Transverse colon (tissue), 4 donors: Measurements from ENCODE around the gene INTS7. TPM values are rescaled to one million over a fixed set of nuclear protein-coding genes. Genes with fewer than 3 reads are reported as not detected.

Source experiments
- DNase-seq: peaks from one replicate; pipeline ENCODE4 v3.0.0-alpha.2; 2019
- H3K27ac ChIP-seq, 4 donors: fragments of 200-600 bp; sonication (generic); 2 replicates each; pipeline ENCODE4 v1.5.1; 2016 to 2018; ENCODE audit warnings: inconsistent platforms in 4 of 4
- H3K27me3 ChIP-seq: fragments of 200-600 bp; sonication (generic); 2 replicates; pipeline ENCODE4 v1.5.1; 2017; ENCODE audit warnings: inconsistent platforms
- H3K36me3 ChIP-seq, 4 donors: fragments of 200-600 bp; sonication (generic); 2 replicates each; pipeline ENCODE4 v1.5.1; 2017 to 2019; ENCODE audit warnings: inconsistent platforms in 4 of 4
- H3K4me1 ChIP-seq, 4 donors: fragments of 200-600 bp; sonication (generic); 2 replicates each; pipeline ENCODE4 v1.5.1; 2017 to 2020; ENCODE audit warnings: inconsistent platforms in 4 of 4
- H3K4me3 ChIP-seq, 4 donors: fragments of 200-600 bp; sonication (generic); 1 replicate in 1 of 4; 2 replicates in 3 of 4; pipeline versions ENCODE4 v1.5.1 to v1.6.1; 2017 to 2019; ENCODE audit warnings: inconsistent platforms in 4 of 4
- H3K9me3 ChIP-seq, 2 donors: fragments of 200-600 bp; sonication (generic); 2 replicates each; pipeline ENCODE4 v1.5.1; 2017 to 2019; ENCODE audit warnings: inconsistent platforms in 2 of 2
- EP300 ChIP-seq: sonication (generic); formaldehyde crosslinking; IDR thresholded peaks from one replicate; pipeline ENCODE4 v1.6.1; 2017; ENCODE audit warnings: antibody characterized with exemption, low read depth
- POLR2A ChIP-seq: fragments of 450-650 bp; IDR thresholded peaks from one replicate; pipeline ENCODE4 v1.6.1; 2016; ENCODE audit warnings: antibody characterized with exemption, mild to moderate bottlenecking, moderate library complexity
- POLR2AphosphoS5 ChIP-seq, 3 donors: sonication (generic); formaldehyde crosslinking; IDR thresholded peaks; one replicate each; pipeline ENCODE4 v1.6.1; 2016; ENCODE audit warnings: antibody characterized with exemption in 3 of 3
- WGBS, 2 donors: methylation state at CpG; one replicate each; pipeline ENCODE4 v1.1.5; 2018; ENCODE audit warnings: low coverage in 1 of 2; 5-methylcytosine and 5-hydroxymethylcytosine counted together
- in situ Hi-C, 4 donors: fragments of 200-750 bp; cut with MboI; loops; one replicate each; pipeline versions ENCODE4 v1.15.0 to v1.15.1; 2017; ENCODE audit warnings: low sequenced_read_pairs in 3 of 4, low pct_ligation_motif_present in 1 of 4, low pct_unique_long_range_greater_than_20kb in 1 of 4
- intact Hi-C: fragments of 100-400 bp; cut with DNase I; formaldehyde crosslinking; loops from one replicate; pipeline ENCODE4 v1.15.1; 2023; ENCODE audit warnings: low total_unique reads
- total RNA-seq, 4 donors: library from RNA; depleted of rRNA; stranded (reverse); fragments of >200 nt; gene quantifications; one replicate each; pipeline ENCODE4 v1.1.0, GENCODE V29; 2016
- TF ChIP-seq, protein P1 (sequence below), 5 experiments: fragments of 200-600 bp in 3 of 5; fragments of 450-650 bp in 2 of 5; sonication (generic) in 3 of 5; IDR thresholded peaks; 1 replicate in 2 of 5; 2 replicates in 3 of 5; pipeline ENCODE4 v1.5.1; 2016 to 2017; ENCODE audit warnings: antibody characterized with exemption in 5 of 5, inconsistent platforms in 3 of 5, mild to moderate bottlenecking in 2 of 5, moderate library complexity in 1 of 5

INTS7 gene
- total RNA-seq, 4 donors from 2014 or later: 7.1 to 10.0 (median 9.5) TPM

- in situ Hi-C loops: loop anchor here in 2 of 4 donors (25.0 kb wide), 1 partner anchor 307 kb away; no protein-coding TSS in a partner anchor
Measured at GRCh38 chr1:212055333-212055732, 20.0 kb upstream of the INTS7 start.

GRCh38 chr1:212053993-212054392 lies 18.6 kb upstream of the INTS7 start:
- no peak overlapping the region for H3K27ac ChIP-seq
- H3K4me3 ChIP-seq: no peak overlapping the region
- DNase-seq: no peak
- H3K36me3 ChIP-seq: no peaks in the 10 kb centered on the region
- in situ Hi-C loops (loop anchor here in 2 of 4 donors (25.0 kb wide), 1 partner anchor 308 kb away; no protein-coding TSS in a partner anchor), intact Hi-C loops (no loop called here)
- no peaks in the 10 kb centered on the region for H3K4me1 ChIP-seq
- H3K27me3 ChIP-seq: no peaks in the 10 kb centered on the region
- 71 to 92% methylated on average over 1 of the region's 1 CpG for WGBS, 2 donors
- peaks cover 0 to 4% of the 10 kb centered on the region in 2 donors for H3K9me3 ChIP-seq
- no peak for TF ChIP-seq EP300
- TF ChIP-seq, protein P1, sequence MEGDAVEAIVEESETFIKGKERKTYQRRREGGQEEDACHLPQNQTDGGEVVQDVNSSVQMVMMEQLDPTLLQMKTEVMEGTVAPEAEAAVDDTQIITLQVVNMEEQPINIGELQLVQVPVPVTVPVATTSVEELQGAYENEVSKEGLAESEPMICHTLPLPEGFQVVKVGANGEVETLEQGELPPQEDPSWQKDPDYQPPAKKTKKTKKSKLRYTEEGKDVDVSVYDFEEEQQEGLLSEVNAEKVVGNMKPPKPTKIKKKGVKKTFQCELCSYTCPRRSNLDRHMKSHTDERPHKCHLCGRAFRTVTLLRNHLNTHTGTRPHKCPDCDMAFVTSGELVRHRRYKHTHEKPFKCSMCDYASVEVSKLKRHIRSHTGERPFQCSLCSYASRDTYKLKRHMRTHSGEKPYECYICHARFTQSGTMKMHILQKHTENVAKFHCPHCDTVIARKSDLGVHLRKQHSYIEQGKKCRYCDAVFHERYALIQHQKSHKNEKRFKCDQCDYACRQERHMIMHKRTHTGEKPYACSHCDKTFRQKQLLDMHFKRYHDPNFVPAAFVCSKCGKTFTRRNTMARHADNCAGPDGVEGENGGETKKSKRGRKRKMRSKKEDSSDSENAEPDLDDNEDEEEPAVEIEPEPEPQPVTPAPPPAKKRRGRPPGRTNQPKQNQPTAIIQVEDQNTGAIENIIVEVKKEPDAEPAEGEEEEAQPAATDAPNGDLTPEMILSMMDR (IDR thresholded peaks at IDR 0.05): no peak
- TF ChIP-seq POLR2A: no peak
- no peak for TF ChIP-seq POLR2AphosphoS5 (IDR thresholded peaks at IDR 0.05)

More at GRCh38 chr1:212055333-212055732, 20.0 kb upstream of the INTS7 start:
- Histone ChIP-seq H3K36me3 (no peaks in the 10 kb centered on the region), H3K4me1 (no peaks in the 10 kb centered on the region), H3K27ac (no peak overlapping the region), H3K4me3 (no peak overlapping the region), H3K9me3 (peaks cover 0 to 4% of the 10 kb centered on the region in 2 donors), H3K27me3 (no peaks in the 10 kb centered on the region)
- DNase-seq: no peak
- TF ChIP-seq, protein P1 (IDR thresholded peaks at IDR 0.05): no peak
- TF ChIP-seq POLR2A (no peak), EP300 (no peak), POLR2AphosphoS5 (IDR thresholded peaks at IDR 0.05) (no peak)
- intact Hi-C loops: no loop called here
- 88% methylated on average over 2 of the region's 2 CpGs; no CpG with 5 or more reads in 1 of the 2 donors for WGBS, 2 donors

DNA sequence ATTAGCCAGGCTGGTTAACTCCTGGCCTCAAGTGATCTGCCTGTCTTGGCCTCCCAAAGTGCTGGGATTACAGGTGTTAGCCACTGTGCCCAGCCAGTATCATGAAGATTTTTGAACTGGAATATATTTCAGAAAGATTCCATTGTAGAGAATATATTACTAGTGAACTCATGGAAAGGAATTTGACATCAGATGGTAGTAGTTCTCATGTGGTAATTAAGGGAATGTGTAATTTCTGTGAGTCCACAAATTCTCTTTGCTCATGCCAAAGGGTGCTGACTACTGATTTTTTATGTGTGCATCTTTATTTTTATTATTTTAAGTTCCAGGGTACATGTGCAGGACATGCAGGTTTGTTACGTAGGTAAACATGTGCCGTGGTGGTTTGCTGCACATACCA lies 10.6 kb upstream of the INTS7 start:
- intact Hi-C loops (no loop called here), in situ Hi-C loops (no loop called here)
- Histone ChIP-seq H3K4me3 (no peak overlapping the region), H3K9me3 (no peaks in the 10 kb centered on the region), H3K36me3 (no peaks in the 10 kb centered on the region), H3K4me1 (no peaks in the 10 kb centered on the region), H3K27ac (no peak overlapping the region), H3K27me3 (no peaks in the 10 kb centered on the region)
- DNase-seq: no peak
- TF ChIP-seq EP300 (no peak), POLR2A (no peak), POLR2AphosphoS5 (IDR thresholded peaks at IDR 0.05) (no peak)
- TF ChIP-seq, protein P1 (IDR thresholded peaks at IDR 0.05): no peak
- 98 to 100% methylated on average over 2 of the region's 2 CpGs for WGBS, 2 donors

DNA sequence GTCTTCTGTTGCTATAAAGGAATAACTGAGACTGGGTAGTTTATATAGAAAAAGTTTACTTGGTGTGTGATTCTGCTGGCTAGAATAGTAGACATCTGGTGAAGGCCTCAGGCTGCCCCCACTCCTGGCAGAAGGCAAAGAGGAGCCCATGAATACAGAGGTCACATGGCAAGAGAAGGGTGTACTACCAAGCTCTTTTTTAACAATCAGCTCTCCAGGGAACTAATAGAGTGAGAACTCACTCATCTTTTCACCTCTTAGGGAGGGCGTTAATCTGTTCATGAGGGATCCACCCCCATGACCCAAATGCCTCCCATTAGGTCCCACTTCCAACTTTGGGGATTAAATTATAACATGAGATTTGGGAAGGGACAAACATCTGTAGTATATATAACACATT lies 9.5 kb upstream of the INTS7 start:
- Histone ChIP-seq H3K9me3 (no peaks in the 10 kb centered on the region), H3K36me3 (no peaks in the 10 kb centered on the region), H3K27me3 (no peaks in the 10 kb centered on the region), H3K4me3 (no peak overlapping the region), H3K27ac (no peak overlapping the region), H3K4me1 (no peaks in the 10 kb centered on the region)
- DNase-seq: no peak
- intact Hi-C loops (no loop called here), in situ Hi-C loops (no loop called here)
- 97 to 100% methylated on average over 1 of the region's 1 CpG for WGBS, 2 donors
- TF ChIP-seq POLR2A (no peak), POLR2AphosphoS5 (IDR thresholded peaks at IDR 0.05) (no peak), EP300 (no peak)
- TF ChIP-seq, protein P1 (IDR thresholded peaks at IDR 0.05): no peak
